ENCODE measurements around the gene SEMA4A.
"Not testable (repeated sequence)": the region's sequence is repeated elsewhere in the genome, so short reads cannot be mapped to it uniquely, and the experiment has no call there.

SEMA4A gene

GRCh38 chr1:156198831-156199349 lies 45.5 kb downstream of the SEMA4A start:
- DNase-seq = peak; percentile 18

GRCh38 chr1:156200044-156200443 lies 46.7 kb downstream of the SEMA4A start:
- no peak for DNase-seq

- DNase-seq = no peak
Observed at GRCh38 chr1:156203331-156203730, 49.9 kb downstream of the SEMA4A start.

- DNase-seq = no peak
Observed at GRCh38 chr1:156204686-156205085, 51.3 kb downstream of the SEMA4A start.

- no peak for DNase-seq
Observed at GRCh38 chr1:156211243-156211642, 57.9 kb downstream of the SEMA4A start.

GRCh38 chr1:156212130-156212529 lies 58.7 kb downstream of the SEMA4A start:
- no peak for DNase-seq

- peak; percentile 96 for DNase-seq
Observed at GRCh38 chr1:156212833-156213643, 59.7 kb downstream of the SEMA4A start, which contains the start of gene PMF1. PMF1 (plus strand) TSS chr1:156213007; CDS start chr1:156213016, 9 bp downstream.

- DNase-seq = no peak
Observed at GRCh38 chr1:156213644-156213966, 60.2 kb downstream of the SEMA4A start.

- peak; percentile 21 for DNase-seq
Observed at GRCh38 chr1:156214024-156214748, 60.8 kb downstream of the SEMA4A start.

- not testable (repeated sequence) for DNase-seq
Observed at GRCh38 chr1:156216361-156217086, 63.1 kb downstream of the SEMA4A start.

- DNase-seq = peak; percentile 55
Observed at GRCh38 chr1:156217871-156218270, 64.5 kb downstream of the SEMA4A start.

GRCh38 chr1:156220226-156220625 lies 66.8 kb downstream of the SEMA4A start:
- DNase-seq = no peak

GRCh38 chr1:156221986-156222692 lies 68.8 kb downstream of the SEMA4A start:
- no peak for DNase-seq

- no peak for DNase-seq
Observed at GRCh38 chr1:156225677-156226014, 72.3 kb downstream of the SEMA4A start.

- DNase-seq = no peak
Observed at GRCh38 chr1:156226116-156226538, 72.7 kb downstream of the SEMA4A start.

- no peak for DNase-seq
Observed at GRCh38 chr1:156226782-156227181, 73.4 kb downstream of the SEMA4A start.

Data from CD4-positive, alpha-beta T cell treated with Interleukin-6 for 4 hours (primary cell).